ENCODE measurements around the gene UHRF1. TPM values are rescaled to one million over a fixed set of nuclear protein-coding genes. Genes with fewer than 3 reads are reported as not detected.
A peak's percentile ranks its signal among the peaks of the same experiment; 100 is the strongest.

Gene UHRF1
- polyA plus RNA-seq, 1 of the 3 experiments (the other 2 are of a cell fraction), result 43.4 TPM

DNA sequence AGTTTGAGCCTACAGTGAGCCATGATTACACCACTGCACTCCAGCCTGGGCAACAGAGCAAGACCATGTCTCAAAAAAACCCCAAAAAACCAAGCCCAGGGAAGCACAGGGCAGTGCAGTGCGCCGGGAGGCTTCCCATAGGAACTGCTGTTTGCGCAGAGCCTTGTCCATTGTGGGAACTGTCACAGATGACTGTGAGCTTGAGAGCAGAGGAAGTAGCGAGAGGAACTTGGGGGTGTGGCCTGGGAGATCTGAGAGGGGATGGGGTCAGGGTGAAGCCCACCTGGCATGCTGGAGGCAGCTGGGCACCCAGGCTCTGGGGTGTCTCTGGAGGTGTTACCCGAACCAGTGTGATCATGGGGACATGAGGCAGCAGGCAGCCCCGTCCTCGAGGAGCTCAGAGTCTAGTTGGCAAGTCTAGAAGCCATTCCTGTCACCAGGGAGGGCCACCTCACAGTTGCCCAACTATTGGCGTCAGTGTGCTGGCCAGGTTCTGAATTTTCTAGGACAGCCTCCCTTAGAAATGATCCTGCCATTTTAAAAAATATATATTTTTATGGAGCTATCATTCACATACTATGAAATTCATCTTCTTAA, 70.0 kb downstream of the UHRF1 start:
- H3K79me2 ChIP-seq (ENCODE audit: insufficient read depth), result peaks cover 98% of the 10 kb centered on the region
- H3K9me2 ChIP-seq, result no peaks in the 10 kb centered on the region
- 0 out of 2 replicates have a peak overlapping the region, but pooled peaks have one; percentile 11 for H3K4me2 ChIP-seq
- no peaks in the 10 kb centered on the region for H3K9me3 ChIP-seq
- H3K27ac ChIP-seq (ENCODE audit: low read depth in 2 of 2, low read length in 1 of 2), result no peak overlapping the region
- peaks cover 50% of the 10 kb centered on the region for H4K20me1 ChIP-seq (ENCODE audit: insufficient read depth)
- no peak overlapping the region for H3K4me3 ChIP-seq (ENCODE audit: low read depth in 2 of 2, low read length in 1 of 2)
- H3K36me3 ChIP-seq (replicated peaks in 1 of 2; ENCODE audit: control insufficient read depth in 1 of 2, insufficient read depth in 2 of 2, low read length in 1 of 2), result no peaks in the 10 kb centered on the region
- peaks cover 16% of the 10 kb centered on the region for H3F3A ChIP-seq (replicated peaks; ENCODE audit: insufficient read depth)
- no peak overlapping the region for H3K9ac ChIP-seq
- WGBS (ENCODE audit: low lambda C conversion rate), result 97% methylated on average over 5 of the region's 8 CpGs
- H3K27me3 ChIP-seq (ENCODE audit: insufficient read depth), result no peaks in the 10 kb centered on the region
- H3K4me1 ChIP-seq (ENCODE audit: control insufficient read depth in 1 of 2, insufficient read depth in 2 of 2, low read depth in 1 of 2, low read length in 1 of 2), result peaks cover 28 to 37% of the 10 kb centered on the region in 2 experiments
- peak; percentile 20 for DNase-seq
- ChIA-PET CTCF (interaction anchor here (1.3 to 4.7 kb wide), 3 partner anchors 22 to 58 kb away, joined by 3 to 34 read pairs (median 3); no protein-coding TSS in a partner anchor), POLR2A (no interaction called here)
- no peak overlapping the region for H2AFZ ChIP-seq (ENCODE audit: low read depth)
- TF ChIP-seq NRF1 (IDR thresholded peaks at IDR 0.05; ENCODE audit: low read depth, low read length), result no peak
- TF ChIP-seq ELF1 (IDR thresholded peaks at IDR 0.05), result no peak
- TF ChIP-seq POLR2AphosphoS5 (IDR thresholded peaks at IDR 0.05; ENCODE audit: low read depth, low read length), result no peak
- no peak for TF ChIP-seq SIN3A (IDR thresholded peaks at IDR 0.05; ENCODE audit: borderline replicate concordance, low read depth, low read length)
- TF ChIP-seq, protein P1, sequence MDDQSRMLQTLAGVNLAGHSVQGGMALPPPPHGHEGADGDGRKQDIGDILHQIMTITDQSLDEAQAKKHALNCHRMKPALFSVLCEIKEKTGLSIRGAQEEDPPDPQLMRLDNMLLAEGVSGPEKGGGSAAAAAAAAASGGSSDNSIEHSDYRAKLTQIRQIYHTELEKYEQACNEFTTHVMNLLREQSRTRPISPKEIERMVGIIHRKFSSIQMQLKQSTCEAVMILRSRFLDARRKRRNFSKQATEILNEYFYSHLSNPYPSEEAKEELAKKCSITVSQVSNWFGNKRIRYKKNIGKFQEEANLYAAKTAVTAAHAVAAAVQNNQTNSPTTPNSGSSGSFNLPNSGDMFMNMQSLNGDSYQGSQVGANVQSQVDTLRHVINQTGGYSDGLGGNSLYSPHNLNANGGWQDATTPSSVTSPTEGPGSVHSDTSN (IDR thresholded peaks at IDR 0.05), result no peak
- no peak for TF ChIP-seq RCOR1 (IDR thresholded peaks at IDR 0.05; ENCODE audit: low read length)
- TF ChIP-seq, protein P2, sequence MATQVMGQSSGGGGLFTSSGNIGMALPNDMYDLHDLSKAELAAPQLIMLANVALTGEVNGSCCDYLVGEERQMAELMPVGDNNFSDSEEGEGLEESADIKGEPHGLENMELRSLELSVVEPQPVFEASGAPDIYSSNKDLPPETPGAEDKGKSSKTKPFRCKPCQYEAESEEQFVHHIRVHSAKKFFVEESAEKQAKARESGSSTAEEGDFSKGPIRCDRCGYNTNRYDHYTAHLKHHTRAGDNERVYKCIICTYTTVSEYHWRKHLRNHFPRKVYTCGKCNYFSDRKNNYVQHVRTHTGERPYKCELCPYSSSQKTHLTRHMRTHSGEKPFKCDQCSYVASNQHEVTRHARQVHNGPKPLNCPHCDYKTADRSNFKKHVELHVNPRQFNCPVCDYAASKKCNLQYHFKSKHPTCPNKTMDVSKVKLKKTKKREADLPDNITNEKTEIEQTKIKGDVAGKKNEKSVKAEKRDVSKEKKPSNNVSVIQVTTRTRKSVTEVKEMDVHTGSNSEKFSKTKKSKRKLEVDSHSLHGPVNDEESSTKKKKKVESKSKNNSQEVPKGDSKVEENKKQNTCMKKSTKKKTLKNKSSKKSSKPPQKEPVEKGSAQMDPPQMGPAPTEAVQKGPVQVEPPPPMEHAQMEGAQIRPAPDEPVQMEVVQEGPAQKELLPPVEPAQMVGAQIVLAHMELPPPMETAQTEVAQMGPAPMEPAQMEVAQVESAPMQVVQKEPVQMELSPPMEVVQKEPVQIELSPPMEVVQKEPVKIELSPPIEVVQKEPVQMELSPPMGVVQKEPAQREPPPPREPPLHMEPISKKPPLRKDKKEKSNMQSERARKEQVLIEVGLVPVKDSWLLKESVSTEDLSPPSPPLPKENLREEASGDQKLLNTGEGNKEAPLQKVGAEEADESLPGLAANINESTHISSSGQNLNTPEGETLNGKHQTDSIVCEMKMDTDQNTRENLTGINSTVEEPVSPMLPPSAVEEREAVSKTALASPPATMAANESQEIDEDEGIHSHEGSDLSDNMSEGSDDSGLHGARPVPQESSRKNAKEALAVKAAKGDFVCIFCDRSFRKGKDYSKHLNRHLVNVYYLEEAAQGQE (IDR thresholded peaks at IDR 0.05; ENCODE audit: low read depth, low read length), result no peak
- TF ChIP-seq FOXJ3 (CRISPR knock-in tag; IDR thresholded peaks at IDR 0.05), result no peak
- no peak for TF ChIP-seq USF2 (IDR thresholded peaks at IDR 0.05; ENCODE audit: borderline replicate concordance, low read depth, low read length)
- TF ChIP-seq TCF12 (IDR thresholded peaks at IDR 0.05), result no peak
- TF ChIP-seq SMC3 (IDR thresholded peaks at IDR 0.05; ENCODE audit: low read depth, low read length), result no peak
- TF ChIP-seq RXRA (IDR thresholded peaks at IDR 0.05; ENCODE audit: borderline replicate concordance, low read depth), result no peak

All from SK-N-SH (cell line).